NCI-H345 treated with DMSO at 0.1 percent for 48 hours (cell line): ENCODE data around the gene RBM19.

Source experiments
- DNase-seq: peaks from one replicate; lab custom pipeline; 2025; ENCODE audit not compliant: unreplicated experiment; lab: John Stamatoyannopoulos, UW

The RBM19 gene

GRCh38 chr12:113860950-113861349, 105.2 kb downstream of the RBM19 start:
- no peak for DNase-seq

GRCh38 chr12:113860059-113860820, 105.9 kb downstream of the RBM19 start:
- DNase-seq, result no peak

- DNase-seq, result no peak
These were observed 107.2 kb downstream of the RBM19 start for GRCh38 chr12:113858841-113859386.

DNA sequence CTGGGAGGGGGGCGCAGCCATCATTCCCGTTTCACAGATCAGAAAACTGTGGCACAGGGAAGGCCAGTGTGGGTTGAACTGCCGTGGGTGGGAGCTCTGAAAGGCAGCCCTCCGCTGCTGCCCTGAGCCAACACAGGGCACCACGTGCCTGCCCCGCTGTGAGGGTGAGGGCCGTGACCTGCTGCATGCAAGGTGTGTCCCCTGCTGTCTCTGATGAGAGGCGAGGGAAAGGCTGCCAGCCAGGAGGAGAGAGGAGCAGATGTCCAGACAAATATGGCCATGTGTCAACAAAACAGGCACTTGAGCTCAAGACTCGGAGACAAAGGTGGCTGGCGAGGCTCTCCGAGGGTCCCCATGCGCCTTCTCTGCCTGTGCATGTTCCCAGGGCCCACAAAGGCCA, 108.8 kb downstream of the RBM19 start:
- no peak for DNase-seq

DNA sequence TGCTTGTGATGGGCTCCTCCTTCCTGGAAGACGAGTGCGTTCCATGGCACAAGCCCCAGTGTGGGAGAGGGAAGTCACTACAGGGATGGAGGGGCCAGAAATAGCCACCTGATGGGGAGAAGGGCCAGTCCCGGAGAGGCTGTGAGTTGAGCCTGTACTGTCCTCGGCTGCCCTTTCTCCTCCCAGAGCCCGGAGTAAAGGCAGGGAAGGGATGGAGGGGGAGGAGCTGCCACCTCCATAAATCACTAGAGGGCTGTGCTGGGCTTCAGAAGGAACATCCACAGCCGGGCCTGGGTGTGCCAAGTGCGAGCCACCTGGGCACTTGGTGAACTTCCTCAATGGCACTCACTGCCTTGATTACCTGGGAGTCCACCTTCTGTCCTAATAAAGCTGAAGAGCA, 110.1 kb downstream of the RBM19 start:
- no peak for DNase-seq

- no peak for DNase-seq
These were observed 111.6 kb downstream of the RBM19 start for GRCh38 chr12:113854385-113855142.

DNA sequence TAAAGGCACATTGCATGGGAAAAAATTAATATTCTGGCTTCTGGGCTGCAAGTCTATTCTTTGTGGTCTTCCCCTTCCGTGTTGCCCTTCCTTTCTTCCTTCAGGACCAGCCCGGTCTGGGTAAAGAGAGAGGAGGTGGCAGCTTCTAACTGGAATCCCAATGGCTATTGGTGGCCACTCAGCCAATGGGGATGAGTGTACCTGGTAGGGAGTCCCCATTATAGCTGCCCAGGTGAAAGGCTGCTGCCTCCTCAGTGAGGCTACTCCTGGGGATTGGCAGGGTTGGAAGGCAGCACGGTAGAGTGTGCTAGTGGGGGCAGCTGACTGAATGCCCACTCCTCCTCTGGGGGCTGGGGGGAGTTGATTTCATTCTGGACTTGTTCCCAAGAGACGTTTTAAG, 112.6 kb downstream of the RBM19 start:
- DNase-seq, result no peak

DNA sequence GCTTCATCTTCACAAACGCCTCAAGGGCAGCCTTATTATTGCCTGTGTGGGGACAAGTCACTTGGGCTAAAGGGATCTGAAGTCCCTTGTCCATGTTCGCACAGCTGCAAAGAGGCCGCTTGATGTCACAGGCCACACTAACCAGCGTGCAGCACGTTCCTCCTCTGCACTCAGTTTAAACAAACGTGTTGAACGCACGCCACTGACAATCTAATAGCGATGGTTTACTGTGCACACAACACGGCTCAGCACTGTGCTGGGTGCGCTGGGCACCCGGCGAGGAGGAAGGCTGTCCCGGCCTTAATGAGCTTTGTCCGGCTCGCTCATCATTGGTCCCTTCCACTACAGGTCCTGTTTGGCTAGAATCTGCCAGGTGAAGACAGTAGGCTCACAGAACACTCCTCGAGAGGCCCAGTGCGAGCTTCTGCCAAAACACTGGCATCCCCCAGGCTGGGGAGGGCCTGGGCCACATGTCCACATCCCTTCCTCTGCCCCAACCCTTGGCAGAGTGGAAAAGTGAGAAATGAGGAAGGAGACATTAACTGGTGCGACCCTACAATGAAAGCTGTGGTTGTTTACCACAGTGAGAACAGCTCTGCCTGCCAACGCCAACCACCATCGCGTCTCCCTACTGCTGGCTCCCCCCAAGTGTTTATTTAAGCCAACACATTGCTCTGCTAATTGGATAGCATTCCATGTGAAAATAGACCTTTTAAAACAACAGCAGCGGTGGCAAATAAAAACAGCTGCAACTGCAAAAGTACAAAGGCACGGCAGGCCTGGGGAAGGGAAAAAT, 113.2 kb downstream of the RBM19 start:
- no peak for DNase-seq

- no peak for DNase-seq
These were observed 113.9 kb downstream of the RBM19 start for GRCh38 chr12:113852264-113852663.

DNA sequence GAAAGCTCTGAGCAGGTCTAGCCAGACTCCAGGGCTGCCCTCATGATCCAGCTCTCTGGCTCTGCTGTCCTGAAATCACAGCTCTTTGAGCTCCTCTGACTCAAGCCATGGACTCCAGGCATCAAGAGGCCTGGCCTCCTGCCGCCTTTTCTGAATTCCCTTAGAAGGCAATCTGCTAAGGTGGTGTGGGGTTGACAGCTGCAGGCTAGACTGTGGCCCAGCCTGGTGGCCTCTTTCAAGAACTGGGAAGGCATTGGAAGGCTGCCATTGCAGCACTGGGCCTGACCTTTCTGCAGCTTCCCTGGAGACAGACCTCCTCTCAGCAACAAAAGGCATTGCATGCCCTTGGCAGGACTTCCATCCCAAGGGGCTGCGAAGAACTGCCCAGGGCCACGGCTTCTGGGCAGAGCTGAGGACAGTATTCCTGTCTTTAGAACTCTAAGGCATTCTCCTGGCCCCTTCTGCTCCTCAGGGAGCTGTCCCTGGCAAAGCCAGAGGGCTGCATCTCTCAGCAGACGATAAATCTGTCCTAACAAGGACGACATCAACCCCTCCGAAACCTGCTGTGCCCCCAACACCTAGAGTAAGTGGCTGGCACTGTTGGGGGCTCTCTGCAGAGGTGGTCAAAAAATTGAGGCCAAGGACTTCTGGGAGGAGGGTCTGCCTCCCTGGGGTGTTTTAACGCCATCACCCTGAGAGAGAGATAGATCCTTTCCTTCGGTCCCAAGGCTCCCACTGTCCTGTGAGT, 115.6 kb downstream of the RBM19 start:
- DNase-seq, result no peak

GRCh38 chr12:113847856-113848255, 118.3 kb downstream of the RBM19 start:
- DNase-seq, result no peak

DNA sequence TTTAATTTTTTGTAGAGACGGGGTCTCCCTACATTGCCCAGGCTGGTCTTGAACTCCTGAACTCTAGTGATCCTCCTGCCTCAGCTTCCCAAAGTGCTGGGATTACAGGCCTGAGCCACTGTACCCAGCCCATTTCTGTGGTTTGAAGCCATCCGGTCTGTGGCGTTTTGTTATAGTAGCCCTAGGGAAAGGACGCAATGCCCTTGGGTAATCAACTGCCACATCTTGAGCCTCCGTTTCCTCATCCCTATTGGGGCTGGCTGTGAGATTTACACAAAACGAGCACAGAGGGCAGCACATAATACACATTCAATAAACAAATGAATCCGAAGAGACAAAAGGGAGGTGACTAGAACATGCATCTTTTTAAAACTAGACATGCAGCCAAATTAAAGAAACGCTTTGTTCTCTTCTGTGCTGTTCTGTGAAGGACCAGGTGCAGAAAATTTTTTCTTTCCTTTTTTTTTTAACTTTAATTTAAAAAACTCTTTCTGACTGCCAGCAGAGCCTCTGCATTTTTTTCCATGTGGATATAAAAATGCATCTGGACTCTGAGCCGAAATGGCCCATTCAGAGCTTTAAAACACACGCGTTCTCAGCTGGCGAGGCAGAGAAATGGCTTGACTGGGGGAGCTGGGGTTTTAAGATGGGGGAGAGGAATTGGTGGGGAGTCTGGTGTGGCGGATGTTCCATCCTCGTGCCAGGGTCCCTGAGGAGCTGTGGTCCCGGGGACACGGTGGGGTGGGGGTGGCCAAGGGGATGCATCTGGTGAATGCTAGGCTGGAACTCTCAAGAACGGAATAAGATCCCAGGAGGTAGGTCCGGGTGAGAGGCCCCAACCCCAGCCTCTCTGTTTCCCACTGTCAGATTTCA, 119.0 kb downstream of the RBM19 start:
- DNase-seq, result no peak

- DNase-seq, result no peak
These were observed 120.0 kb downstream of the RBM19 start for GRCh38 chr12:113845900-113846674.

- no peak for DNase-seq
These were observed 121.5 kb downstream of the RBM19 start for GRCh38 chr12:113844495-113845210.

DNA sequence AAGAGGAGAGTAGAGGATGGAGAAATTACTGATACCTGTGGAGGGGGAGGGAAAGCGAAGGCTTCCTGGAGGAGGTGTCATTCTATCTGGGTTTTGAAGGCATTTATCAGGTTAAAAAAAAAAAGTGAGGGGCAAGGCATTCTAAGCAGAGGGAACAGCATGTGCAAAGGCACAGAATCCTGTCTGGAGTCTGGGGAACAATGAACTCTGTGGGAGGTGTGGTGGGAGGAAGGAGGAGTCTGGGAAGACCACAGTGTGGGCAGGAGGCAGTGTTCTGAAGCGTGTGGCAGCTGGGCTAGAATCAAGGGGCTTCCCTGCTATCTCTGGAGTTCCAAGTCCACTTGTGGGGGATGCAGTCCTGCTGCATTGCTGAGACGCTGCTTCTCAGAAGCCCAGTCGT, 123.4 kb downstream of the RBM19 start:
- no peak for DNase-seq

- no peak for DNase-seq
These were observed 124.3 kb downstream of the RBM19 start for GRCh38 chr12:113841786-113842185.

GRCh38 chr12:113840401-113841042, 125.6 kb downstream of the RBM19 start:
- no peak for DNase-seq

DNA sequence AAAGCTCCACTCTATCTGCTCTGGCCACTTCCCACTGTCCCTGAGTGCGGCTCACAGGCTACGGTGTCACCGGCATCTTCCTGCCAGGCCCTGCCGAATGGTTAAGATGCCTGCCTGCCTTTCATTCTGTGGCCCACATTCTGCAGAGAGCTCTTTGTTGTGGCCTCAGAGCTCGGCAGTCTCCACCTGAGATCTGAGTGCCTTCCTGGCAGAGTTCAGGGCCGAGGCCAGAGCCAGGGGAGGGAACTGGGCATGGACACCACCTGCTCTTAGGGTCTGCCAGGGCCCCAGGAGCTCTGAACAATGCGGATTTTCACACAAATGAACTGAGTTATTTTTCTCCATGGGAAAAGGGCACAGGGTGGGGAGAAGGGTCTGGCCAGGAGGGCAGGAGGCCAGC, 127.2 kb downstream of the RBM19 start:
- DNase-seq, result no peak
